EH (cell line): Measurements from ENCODE around the gene CDC14B.
"Not testable (repeated sequence)": the region's sequence is repeated elsewhere in the genome, so short reads cannot be mapped to it uniquely, and the experiment has no call there.

Experiments
- DNase-seq: peaks from one replicate; pipeline ENCODE4 v3.0.0-alpha.2; 2015; ENCODE audit warnings: low read depth

The CDC14B gene

DNA sequence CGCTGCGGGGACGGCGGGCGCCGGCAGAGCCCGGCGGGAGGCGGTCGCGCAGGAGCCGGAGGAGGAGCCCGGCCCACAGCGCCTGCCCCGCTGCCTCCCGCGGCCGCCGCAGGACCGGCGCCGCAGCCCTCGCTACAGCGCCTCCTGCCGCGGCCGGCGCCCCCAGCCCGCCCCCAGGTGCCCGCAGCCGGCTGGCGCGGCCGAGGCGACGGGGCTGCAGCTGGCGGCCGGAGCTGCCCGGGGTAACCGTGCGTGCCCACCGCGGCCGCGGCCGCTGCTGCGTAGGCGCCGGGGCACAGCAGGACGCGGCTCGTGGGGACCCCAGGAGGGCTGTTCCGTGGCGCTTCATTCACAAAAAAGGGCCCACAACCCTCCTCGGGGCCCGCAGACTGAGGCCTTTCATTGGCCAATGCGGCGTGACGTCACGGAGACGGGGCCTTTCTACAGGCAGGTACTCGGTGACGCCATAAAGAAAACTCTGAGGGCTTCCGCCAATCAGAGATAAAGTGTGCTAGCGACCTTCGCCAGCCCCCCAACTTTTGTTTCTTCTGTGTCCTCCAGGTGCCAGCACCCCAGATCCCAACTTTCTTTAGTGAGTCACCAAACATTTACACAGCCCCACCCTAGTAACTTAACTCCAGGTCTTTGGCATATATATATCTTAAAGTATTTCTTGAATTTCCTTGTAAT is at the start of gene CDC14B:
Gene CDC14B, minus strand, starts transcription at position 353 of the 690 bp plus-strand sequence. CDS start 465 bp downstream, outside the sequence.
- DNase-seq = peak; percentile 88

DNA sequence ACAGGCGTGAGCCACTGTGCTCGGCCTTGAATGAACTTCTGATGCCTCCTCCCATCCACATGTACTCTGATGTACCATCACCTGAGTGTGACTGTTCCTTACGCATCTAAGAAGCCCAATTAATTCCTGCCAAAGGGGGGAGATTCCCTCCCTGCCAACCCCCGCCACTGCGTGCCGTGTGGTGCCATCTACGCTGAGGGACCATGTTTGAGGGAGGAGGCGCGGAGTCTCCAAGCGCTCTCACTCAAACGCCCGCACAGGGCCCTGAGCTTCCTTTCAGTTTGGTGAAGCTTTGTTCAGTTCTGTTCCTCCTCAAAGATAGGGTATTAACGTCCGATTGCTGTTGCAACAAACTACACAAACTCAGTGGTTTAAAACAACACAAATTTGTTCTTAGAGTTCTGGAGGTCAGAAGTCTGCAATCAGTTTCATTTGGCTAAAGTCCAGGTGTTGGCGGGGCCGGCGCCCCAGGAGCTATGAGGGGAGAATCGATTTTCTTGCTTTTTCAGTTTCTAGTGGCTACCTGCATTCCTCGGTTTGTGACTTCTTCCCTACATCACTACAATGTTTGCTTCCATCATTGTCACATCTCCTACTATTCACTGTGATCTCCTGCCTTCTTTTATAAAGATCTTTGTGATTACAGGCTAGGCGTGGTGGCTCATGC is 49.4 kb upstream of the CDC14B start:
- no peak for DNase-seq

DNA sequence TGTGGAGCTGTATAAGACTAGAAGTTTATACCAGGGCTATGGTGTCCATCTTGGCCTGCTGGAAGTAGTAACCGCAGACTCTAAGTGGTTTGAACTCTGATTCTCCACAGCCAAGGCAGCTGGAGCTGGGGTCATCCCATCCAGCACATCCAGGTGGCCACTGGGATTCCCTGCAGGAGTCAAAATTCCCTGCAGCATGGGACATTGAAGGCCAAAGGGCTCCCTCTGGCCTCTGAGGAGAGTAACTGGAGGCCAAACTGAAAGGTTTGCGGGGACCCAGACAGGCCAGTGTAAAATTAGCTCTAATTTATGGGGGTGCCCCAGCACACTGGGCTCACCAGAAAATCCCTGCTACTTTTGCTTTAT is 47.7 kb upstream of the CDC14B start:
- no peak for DNase-seq

GRCh38 chr9:96666653-96667362 is 47.2 kb upstream of the CDC14B start:
- DNase-seq = peak; percentile 78

GRCh38 chr9:96665789-96666188 is 46.1 kb upstream of the CDC14B start:
- DNase-seq = no peak

DNA sequence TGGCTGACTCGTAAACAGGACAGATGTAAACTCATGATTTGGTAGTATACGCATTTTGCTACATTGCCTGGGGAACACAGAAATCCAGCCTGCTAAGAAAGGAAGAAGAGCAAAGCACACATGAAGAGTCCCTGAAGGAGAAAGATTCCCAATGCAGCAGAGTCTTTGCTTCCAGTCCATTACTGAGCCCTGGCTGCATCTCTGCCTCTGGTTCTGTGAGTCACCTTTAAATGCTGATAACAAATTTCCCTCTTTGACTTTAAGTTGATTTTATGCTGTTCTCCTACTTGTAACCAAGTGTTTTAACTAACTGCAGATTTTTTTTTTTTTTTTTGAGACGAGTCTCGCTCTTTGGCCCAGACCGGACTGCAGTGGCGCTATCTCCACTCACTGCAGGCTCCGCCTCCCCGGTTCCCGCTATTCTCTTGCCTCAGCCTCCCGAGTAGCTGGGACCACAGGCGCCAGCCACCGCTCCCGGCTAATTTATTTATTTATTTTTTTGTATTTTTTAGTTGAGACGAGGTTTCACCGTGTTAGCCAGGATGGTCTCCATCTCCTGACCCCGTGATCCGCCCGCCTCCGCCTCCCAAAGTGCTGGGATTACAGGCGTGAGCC is 44.0 kb upstream of the CDC14B start:
- DNase-seq = no peak

DNA sequence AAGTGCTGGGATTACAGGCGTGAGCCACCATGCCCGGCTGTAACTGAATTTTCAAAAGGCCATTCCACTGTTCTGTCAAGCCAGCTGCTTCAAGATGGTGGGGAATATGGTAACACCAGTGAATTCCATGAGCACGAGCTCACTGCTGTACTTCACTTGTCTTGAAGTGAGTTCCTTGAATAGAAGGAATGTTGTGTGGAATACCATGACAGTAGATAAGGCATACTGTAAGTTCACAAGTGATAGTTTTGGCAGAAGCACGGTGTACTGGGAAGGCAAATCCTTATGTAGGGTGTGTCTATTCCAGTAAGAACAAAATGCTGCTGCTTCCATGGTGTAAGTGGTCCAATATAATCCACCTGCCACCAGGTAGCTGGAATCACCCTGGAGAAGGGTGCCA is 42.1 kb upstream of the CDC14B start:
- DNase-seq = peak; percentile 68

DNA sequence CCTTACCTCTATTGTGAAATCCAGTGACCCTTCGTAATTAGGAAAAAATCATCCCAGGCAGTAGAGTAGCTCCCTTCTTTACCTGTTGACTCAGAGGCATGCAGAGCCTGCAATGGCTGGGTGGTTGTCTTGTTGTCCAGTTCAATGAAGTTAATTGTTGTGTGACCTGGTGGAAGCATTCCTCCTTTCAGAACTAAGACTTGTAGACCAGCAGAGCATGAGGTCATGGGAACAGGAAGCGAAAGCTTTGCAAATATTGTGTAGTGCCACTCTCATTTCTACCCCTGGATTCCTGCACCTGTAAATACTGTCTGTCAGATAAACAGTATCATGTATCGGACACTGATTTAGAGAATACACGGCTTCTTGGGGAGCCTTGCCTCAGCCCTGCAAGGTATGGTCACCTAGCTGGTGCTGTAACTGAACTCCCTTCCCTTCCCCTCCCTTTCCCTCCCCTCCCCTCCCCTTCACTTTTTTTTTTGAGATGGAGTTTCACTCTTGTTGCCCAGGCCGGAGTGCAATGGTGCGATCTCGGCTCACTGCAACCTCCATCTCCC is 41.1 kb upstream of the CDC14B start:
- DNase-seq = no peak

GRCh38 chr9:96655198-96655851 is 35.7 kb upstream of the CDC14B start, which contains the start of gene PRXL2C:
TSS of gene PRXL2C (minus strand) at chr9:96655317. CDS start at chr9:96655281, 36 bp downstream.
- peak; percentile 80 for DNase-seq

GRCh38 chr9:96654450-96655197 is 35.0 kb upstream of the CDC14B start:
- peak; percentile 88 for DNase-seq

GRCh38 chr9:96651626-96652025 is 32.0 kb upstream of the CDC14B start:
- peak; percentile 45 for DNase-seq

DNA sequence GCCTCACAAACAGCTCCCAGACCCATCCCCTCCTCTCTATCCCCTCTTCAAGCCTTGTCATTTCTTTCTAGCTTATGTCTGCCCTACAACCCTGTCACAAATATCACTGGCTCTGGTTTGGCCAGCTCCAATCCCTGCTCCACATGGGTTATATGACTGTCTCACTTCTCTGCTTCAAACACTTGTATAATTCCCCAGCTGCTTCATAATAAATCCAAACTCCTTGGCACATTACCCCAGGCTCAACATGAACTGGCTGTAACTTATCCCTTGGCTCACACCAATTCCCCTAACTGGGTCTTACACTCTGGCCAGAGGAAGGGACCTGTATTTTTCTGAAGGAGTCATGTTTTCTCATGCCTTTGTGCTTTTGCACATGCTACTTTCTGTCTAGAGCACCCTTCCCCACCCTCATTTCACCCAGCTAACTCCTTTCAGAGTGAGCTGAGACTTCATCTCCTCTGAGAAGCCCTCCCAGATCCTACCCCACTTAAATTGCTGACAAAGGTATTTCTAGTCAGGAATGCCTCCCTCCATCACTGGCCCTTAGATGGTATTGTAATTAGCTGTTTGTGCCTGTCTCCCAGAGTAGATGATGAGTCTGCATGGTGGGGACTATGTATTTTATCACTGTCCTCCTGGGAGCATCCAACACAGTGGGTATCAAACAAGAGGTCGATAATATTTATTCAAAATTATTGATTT is 30.1 kb upstream of the CDC14B start:
- no peak for DNase-seq

GRCh38 chr9:96646081-96646991 is 26.7 kb upstream of the CDC14B start:
- DNase-seq = peak; percentile 95

DNA sequence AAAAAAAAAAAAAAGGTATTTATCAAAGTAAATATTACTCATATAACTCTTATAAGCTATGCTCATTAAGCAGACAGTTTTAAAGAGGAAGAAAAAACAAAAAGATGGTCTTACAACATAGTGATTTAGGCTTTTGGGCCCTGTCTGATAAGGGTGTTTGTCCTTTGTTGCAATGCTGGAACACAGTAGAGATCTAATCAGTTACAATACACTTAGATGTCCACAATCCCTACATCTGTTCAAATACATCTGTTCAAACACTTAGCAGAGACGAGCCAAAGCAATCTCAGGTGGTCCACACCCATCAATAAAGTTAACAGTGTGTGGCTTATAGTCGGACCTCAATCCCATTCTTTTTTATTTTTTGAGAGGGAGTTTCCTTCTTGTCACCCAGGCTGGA is 24.5 kb upstream of the CDC14B start:
- no peak for DNase-seq

GRCh38 chr9:96641514-96641913 is 21.9 kb upstream of the CDC14B start:
- no peak for DNase-seq

DNA sequence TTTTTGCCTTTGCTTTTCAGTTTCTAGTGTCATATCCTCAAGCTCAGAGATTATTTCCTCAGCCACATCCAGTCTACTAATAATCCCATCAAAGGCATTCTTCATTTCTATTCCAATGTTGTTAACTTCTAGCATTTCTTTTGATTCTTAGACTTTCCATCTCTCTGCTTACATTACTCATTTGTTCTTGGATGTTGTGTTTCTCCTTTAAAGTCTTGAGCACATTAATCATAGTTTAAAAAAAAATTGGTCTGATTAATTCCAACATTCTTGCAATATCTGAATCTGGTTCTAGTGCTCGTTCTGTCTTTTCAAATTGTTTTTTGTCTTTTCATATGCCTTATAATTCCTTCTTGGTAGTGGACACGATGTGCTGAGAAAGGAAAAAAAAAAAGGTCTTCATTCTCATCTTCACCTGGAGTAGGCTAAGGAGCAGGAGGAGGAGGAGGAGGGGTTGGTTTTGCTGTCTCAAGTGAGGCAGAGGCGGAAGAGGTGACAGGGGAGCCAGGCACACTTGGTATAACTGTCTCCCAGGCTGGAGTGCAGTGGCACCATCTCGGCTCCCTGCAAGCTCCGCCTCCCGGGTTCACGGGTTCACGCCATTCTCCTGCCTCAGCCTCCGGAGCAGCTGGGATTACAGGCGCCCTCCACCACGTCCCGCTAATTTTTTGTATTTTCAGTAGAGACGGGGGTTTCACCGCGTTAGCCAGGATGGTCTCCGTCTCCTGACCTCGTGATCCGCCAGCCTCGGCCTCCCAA is 19.1 kb upstream of the CDC14B start:
- DNase-seq = peak; percentile 50

- no peak for DNase-seq
These were observed 16.7 kb upstream of the CDC14B start for GRCh38 chr9:96636368-96636767.

GRCh38 chr9:96633579-96633978 is 13.9 kb upstream of the CDC14B start:
- not testable (repeated sequence) for DNase-seq

DNA sequence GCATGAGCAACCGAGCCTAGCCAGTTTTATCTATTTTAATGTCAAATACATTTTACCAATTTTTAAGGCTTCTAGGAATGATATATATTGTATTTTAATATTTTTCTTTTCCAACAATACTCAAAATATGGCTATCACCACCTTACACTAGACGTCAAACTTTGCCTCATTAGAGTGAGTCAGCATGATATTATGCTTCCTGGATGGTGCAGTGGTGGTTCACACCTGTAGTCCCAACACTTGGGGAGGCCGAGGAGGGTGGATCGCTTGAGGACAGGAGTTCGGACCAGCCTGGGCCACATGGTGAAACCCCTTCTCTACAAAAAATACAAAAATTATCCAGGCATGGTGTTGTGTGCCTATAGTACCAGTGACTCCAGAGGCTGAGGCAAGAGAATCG is 7.3 kb upstream of the CDC14B start:
- DNase-seq = no peak
